ENCODE data around the gene COTL1.
"Not testable (repeated sequence)": the region's sequence is repeated elsewhere in the genome, so short reads cannot be mapped to it uniquely, and the experiment has no call there.

COTL1 gene

GRCh38 chr16:84524941-84525581 lies 92.8 kb downstream of the COTL1 start:
- not testable (repeated sequence) for DNase-seq

- DNase-seq, result no peak
These were observed 93.4 kb downstream of the COTL1 start for GRCh38 chr16:84524346-84524920.

GRCh38 chr16:84521497-84521770 lies 96.4 kb downstream of the COTL1 start:
- DNase-seq, result no peak

- DNase-seq, result no peak
These were observed 97.0 kb downstream of the COTL1 start for GRCh38 chr16:84520725-84521496.

GRCh38 chr16:84519855-84520254 lies 98.0 kb downstream of the COTL1 start:
- no peak for DNase-seq

- peak; percentile 21 to 35 for DNase-seq
These were observed 99.0 kb downstream of the COTL1 start for GRCh38 chr16:84518804-84519341.

- DNase-seq, result not testable (repeated sequence)
These were observed 99.7 kb downstream of the COTL1 start for GRCh38 chr16:84518220-84518619.

GRCh38 chr16:84517366-84517765 lies 100.5 kb downstream of the COTL1 start:
- DNase-seq, result no peak
